ENCODE data around the gene NACA. TPM values are rescaled to one million over a fixed set of nuclear protein-coding genes. Genes with fewer than 3 reads are reported as not detected.

The NACA gene
- total and polyA plus RNA-seq, 2 experiments from 2014 or later, result 1,081 to 2,495 TPM

GRCh38 chr12:56766535-56766934 lies 41.4 kb upstream of the NACA start:
- no peaks in the 10 kb centered on the region for H3K79me2 ChIP-seq (replicated peaks; ENCODE audit: insufficient read depth)
- H2AFZ ChIP-seq, result peak overlapping the region; percentile 60; the same call in 1 of the 2 replicates
- H3K9me2 ChIP-seq (ENCODE audit: insufficient read depth), result no peaks in the 10 kb centered on the region
- no peaks in the 10 kb centered on the region for H4K20me1 ChIP-seq (replicated peaks; ENCODE audit: insufficient read depth)
- ATAC-seq, result peak; percentile 20
- H3K36me3 ChIP-seq (ENCODE audit: insufficient read depth), result no peaks in the 10 kb centered on the region
- H3K4me3 ChIP-seq, result no peak overlapping the region
- Mint-ChIP-seq H3K36me3 (ENCODE audit: low read depth) (no peaks in the 10 kb centered on the region), H3K27me3 (ENCODE audit: insufficient read depth, low read depth, poor library complexity) (peaks cover 7% of the 10 kb centered on the region), H3K27ac (no peak overlapping the region), H3K9me3 (no peaks in the 10 kb centered on the region), H3K4me3 (no peak overlapping the region), H3K4me1 (peaks cover 35% of the 10 kb centered on the region)
- peaks cover 5% of the 10 kb centered on the region for H3F3A ChIP-seq (replicated peaks; ENCODE audit: low read depth)
- H3K4me1 ChIP-seq (ENCODE audit: insufficient read depth), result peaks cover 30% of the 10 kb centered on the region; the same call in 1 of the 2 replicates
- no peaks in the 10 kb centered on the region for H3K27me3 ChIP-seq (ENCODE audit: insufficient read depth)
- peak; percentile 39 for DNase-seq (ENCODE audit: low spot score)
- no peak overlapping the region for H3K4me2 ChIP-seq
- no peak overlapping the region for H3K27ac ChIP-seq (ENCODE audit: low read depth)
- TF ChIP-seq NANOG (IDR thresholded peaks at IDR 0.05; ENCODE audit: borderline replicate concordance) (no peak), ETS1 (IDR thresholded peaks at IDR 0.05) (no peak), EZH2 (IDR thresholded peaks at IDR 0.05; ENCODE audit: low read depth, unreplicated experiment) (no peak), ZNF114 (CRISPR knock-in tag; IDR thresholded peaks at IDR 0.05) (no peak)

DNA sequence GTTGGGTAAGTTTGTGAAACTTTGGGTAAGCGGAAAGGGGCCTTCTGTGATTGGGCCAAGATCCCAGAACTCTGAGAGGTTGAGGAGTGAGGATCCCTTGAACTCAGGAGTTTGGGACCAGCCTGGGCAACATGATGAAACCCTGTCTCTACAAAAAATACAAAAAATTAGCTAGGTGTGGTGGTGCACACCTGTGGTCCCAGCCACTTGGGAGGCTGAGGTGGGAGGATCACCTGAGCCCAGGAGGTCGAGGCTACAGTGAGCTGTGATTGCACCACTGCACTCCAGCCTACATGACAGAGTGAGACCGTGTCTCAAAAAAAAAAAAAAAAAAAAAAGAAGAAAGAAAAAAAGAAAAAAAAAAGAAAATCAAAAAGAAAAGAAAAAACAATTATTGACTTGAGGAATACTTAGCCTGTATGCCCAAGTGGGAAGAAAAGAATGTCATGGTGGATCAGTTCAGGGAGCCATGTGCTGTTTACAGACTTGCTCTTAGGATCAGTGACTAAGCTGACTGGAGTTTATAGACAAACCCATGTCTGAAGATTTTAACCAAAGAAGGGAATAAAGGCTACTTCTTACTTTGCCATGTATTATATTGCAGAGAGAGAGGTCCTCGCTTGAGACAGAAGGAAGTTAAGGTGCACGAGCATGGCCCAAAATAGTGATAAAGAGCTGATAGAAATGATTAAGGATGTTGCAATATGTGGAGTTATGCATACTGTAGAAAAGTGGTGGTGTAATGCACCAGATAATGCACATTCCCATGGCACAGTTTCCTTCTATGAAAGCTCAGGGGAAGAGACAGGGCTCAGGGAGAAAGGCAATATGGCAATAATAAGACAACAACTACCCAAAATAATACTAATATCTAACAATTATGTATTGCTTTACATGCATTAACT lies 38.9 kb upstream of the NACA start:
- DNase-seq (ENCODE audit: low spot score), result no peak
- no peaks in the 10 kb centered on the region for H3K27me3 ChIP-seq (ENCODE audit: insufficient read depth)

More for the DNA sequence above, 38.9 kb upstream of the NACA start:
- Mint-ChIP-seq H3K36me3 (ENCODE audit: low read depth) (no peaks in the 10 kb centered on the region; the same call in 2 of the 3 replicates), H3K27ac (no peak overlapping the region), H3K4me3 (no peak overlapping the region), H3K27me3 (ENCODE audit: insufficient read depth, low read depth, poor library complexity) (peaks cover 2% of the 10 kb centered on the region), H3K4me1 (peaks cover 25% of the 10 kb centered on the region), H3K9me3 (no peaks in the 10 kb centered on the region)
- Histone ChIP-seq H3K4me2 (no peak overlapping the region), H3F3A (replicated peaks; ENCODE audit: low read depth) (peaks cover 5% of the 10 kb centered on the region), H2AFZ (no peak overlapping the region), H4K20me1 (replicated peaks; ENCODE audit: insufficient read depth) (no peaks in the 10 kb centered on the region), H3K27ac (ENCODE audit: low read depth) (no peak overlapping the region), H3K79me2 (replicated peaks; ENCODE audit: insufficient read depth) (no peaks in the 10 kb centered on the region), H3K4me1 (ENCODE audit: insufficient read depth) (peaks cover 22% of the 10 kb centered on the region; the same call in 1 of the 2 replicates), H3K36me3 (ENCODE audit: insufficient read depth) (no peaks in the 10 kb centered on the region), H3K9me2 (ENCODE audit: insufficient read depth) (no peaks in the 10 kb centered on the region), H3K4me3 (no peak overlapping the region)
- TF ChIP-seq NANOG (IDR thresholded peaks at IDR 0.05; ENCODE audit: borderline replicate concordance), result no peak
- TF ChIP-seq EZH2phosphoT487 (IDR thresholded peaks at IDR 0.05; ENCODE audit: unreplicated experiment), result no peak
- TF ChIP-seq ZNF462 (CRISPR knock-in tag; IDR thresholded peaks at IDR 0.05), result no peak
- no peak for TF ChIP-seq EZH2 (IDR thresholded peaks at IDR 0.05; ENCODE audit: low read depth, unreplicated experiment)
- no peak for TF ChIP-seq JUNB (IDR thresholded peaks at IDR 0.05; ENCODE audit: unreplicated experiment)
- TF ChIP-seq STAT1 (IDR thresholded peaks at IDR 0.05; ENCODE audit: unreplicated experiment), result no peak
- ATAC-seq, result no peak
